Lung (tissue), 12 donors: Measurements from ENCODE around the gene YWHAQ. TPM values are rescaled to one million over a fixed set of nuclear protein-coding genes. Genes with fewer than 3 reads are reported as not detected.
A peak's percentile ranks its signal among the peaks of the same experiment; 100 is the strongest.

Experiments used
- ATAC-seq: fragments of 200-7000 bp; cut with Tn5 transposase; one replicate; pipeline ENCODE4 v1.9.1; 2020; ENCODE audit warnings: moderate number of reproducible peaks; ENCODE audit not compliant: insufficient read depth, low FRiP score
- DNase-seq, 3 donors: peaks; one replicate each; pipeline ENCODE4 v3.0.0-alpha.2; 2013 to 2017
- H3K27ac ChIP-seq, 2 donors: one replicate each; pipeline ENCODE4 v1.5.1; 2013; ENCODE audit warnings: mild to moderate bottlenecking in 2 of 2, moderate library complexity in 2 of 2, control low read depth in 1 of 2, inconsistent platforms in 1 of 2, low read depth in 1 of 2, low read length in 1 of 2
- H3K27me3 ChIP-seq, 3 donors: one replicate each; pipeline ENCODE4 v1.5.1; 2013; ENCODE audit warnings: low read length in 2 of 3; ENCODE audit not compliant: control insufficient read depth in 3 of 3, insufficient read depth in 3 of 3
- H3K36me3 ChIP-seq, 4 donors: one replicate each; pipeline ENCODE4 v1.5.1; 2013; ENCODE audit warnings: low read length in 4 of 4, mild to moderate bottlenecking in 1 of 4, moderate library complexity in 1 of 4; ENCODE audit not compliant: control insufficient read depth in 4 of 4, insufficient read depth in 4 of 4
- H3K4me1 ChIP-seq, 5 donors: one replicate each; pipeline ENCODE4 v1.5.1; 2013; ENCODE audit warnings: low read length in 5 of 5, mild to moderate bottlenecking in 2 of 5, moderate library complexity in 1 of 5; ENCODE audit not compliant: control insufficient read depth in 5 of 5, insufficient read depth in 5 of 5
- H3K4me3 ChIP-seq: one replicate; pipeline ENCODE4 v1.5.1; 2013; ENCODE audit warnings: mild to moderate bottlenecking, control low read depth, moderate library complexity
- H3K9ac ChIP-seq, 2 donors: one replicate each; pipeline ENCODE4 v1.5.1; 2013; ENCODE audit warnings: low read length in 2 of 2, control low read depth in 1 of 2; ENCODE audit not compliant: insufficient read depth in 1 of 2
- H3K9me3 ChIP-seq, 4 donors: one replicate each; pipeline ENCODE4 v1.5.1; 2013; ENCODE audit warnings: low read length in 3 of 4, mild to moderate bottlenecking in 1 of 4, moderate library complexity in 1 of 4; ENCODE audit not compliant: control insufficient read depth in 4 of 4, insufficient read depth in 3 of 4
- WGBS, 2 donors: extraction: QIAGEN DNeasy Blood & Tissue Kit; methylation state at CpG; one replicate each; pipeline ENCODE4 v1.1.7; 2013; 5-methylcytosine and 5-hydroxymethylcytosine counted together
- polyA plus RNA-seq, 2 donors: library from polyadenylated mRNA; stranded (reverse); fragments of 200-250 nt; gene quantifications; one replicate each; pipeline ENCODE4 v1.2.1, GENCODE V29; 2013
- total RNA-seq, 2 donors: library from RNA; depleted of rRNA in 1 of 2; stranded (reverse); fragments of >200 nt in 1 of 2; gene quantifications; one replicate each; pipeline ENCODE4 v1.2.1, GENCODE V29; 2014 to 2021
- TF ChIP-seq, protein P1 (sequence below): IDR thresholded peaks from 2 replicates; pipeline ENCODE4 v1.5.1; 2012; ENCODE audit warnings: mild to moderate bottlenecking; ENCODE audit errors: control extremely low read depth, extremely low read depth
- donor health status: control.
- donor health status: control.
- donor health status: Bipolar disorder and iron deficiency.
- donor health status: healthy.
- donor health status: DM: yes; HTN: yes; CAD: no.

The YWHAQ gene
- total and polyA plus RNA-seq, 4 donors = 94.6 to 275 (median 222) TPM

DNA sequence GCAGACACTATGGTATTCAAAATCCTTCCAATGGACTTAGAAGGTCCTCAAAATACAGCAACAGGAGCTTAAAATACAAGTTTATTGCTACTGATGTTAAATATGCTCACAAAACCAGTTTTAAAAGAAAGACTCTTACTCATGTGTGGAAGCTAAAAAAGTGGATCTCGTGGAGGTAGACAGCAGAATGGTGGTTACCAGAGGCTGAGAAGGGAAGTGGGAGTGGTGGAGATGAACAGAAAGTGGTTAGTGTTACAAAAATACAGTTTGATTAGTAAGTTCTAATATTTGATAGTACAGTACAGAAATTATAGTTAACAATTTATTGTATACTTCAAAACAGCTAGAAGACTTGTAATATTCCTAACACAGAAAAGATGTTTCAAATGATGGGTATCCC, 87.2 kb downstream of the YWHAQ start:
- 41 to 47% methylated on average over 1 of the region's 1 CpG for WGBS, 2 donors
- TF ChIP-seq, protein P1, sequence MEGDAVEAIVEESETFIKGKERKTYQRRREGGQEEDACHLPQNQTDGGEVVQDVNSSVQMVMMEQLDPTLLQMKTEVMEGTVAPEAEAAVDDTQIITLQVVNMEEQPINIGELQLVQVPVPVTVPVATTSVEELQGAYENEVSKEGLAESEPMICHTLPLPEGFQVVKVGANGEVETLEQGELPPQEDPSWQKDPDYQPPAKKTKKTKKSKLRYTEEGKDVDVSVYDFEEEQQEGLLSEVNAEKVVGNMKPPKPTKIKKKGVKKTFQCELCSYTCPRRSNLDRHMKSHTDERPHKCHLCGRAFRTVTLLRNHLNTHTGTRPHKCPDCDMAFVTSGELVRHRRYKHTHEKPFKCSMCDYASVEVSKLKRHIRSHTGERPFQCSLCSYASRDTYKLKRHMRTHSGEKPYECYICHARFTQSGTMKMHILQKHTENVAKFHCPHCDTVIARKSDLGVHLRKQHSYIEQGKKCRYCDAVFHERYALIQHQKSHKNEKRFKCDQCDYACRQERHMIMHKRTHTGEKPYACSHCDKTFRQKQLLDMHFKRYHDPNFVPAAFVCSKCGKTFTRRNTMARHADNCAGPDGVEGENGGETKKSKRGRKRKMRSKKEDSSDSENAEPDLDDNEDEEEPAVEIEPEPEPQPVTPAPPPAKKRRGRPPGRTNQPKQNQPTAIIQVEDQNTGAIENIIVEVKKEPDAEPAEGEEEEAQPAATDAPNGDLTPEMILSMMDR = no peak
- H3K4me3 ChIP-seq = no peak overlapping the region
- H3K27me3 ChIP-seq = no peaks in the 10 kb centered on the region
- no peak overlapping the region for H3K27ac ChIP-seq
- H3K36me3 ChIP-seq = peaks cover 0 to 3% (median under 1%) of the 10 kb centered on the region in 4 donors
- no peak for DNase-seq
- H3K9me3 ChIP-seq = no peaks in the 10 kb centered on the region
- no peak overlapping the region for H3K9ac ChIP-seq
- H3K4me1 ChIP-seq = peaks cover 0 to 12% (median 10%) of the 10 kb centered on the region in 5 donors
- ATAC-seq = no peak

DNA sequence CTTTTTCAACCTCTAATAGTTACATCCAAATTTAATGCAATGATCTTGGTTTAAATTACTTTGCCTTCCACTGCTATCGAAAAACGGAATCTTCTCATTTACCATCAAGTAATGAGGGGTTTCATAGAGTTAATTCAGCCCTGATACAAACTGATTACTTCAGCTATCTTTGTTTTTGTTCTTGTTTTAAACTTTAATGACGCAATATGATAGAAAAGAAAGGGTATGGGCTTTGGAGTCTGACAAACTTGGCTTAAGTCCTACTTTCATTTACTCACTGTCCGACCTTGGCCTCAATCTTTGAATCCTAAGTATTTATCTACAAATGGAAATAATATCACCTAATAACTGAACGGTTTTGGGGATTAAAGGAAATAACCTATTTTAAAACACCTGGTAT, 91.3 kb downstream of the YWHAQ start:
- Histone ChIP-seq H3K4me3 (no peak overlapping the region), H3K9me3 (no peaks in the 10 kb centered on the region), H3K27ac (no peak overlapping the region), H3K36me3 (peaks cover 0 to 6% (median 2%) of the 10 kb centered on the region in 4 donors), H3K9ac (peak overlapping the region; percentile 6 to 36), H3K27me3 (no peaks in the 10 kb centered on the region), H3K4me1 (peaks cover 0 to 14% (median 4%) of the 10 kb centered on the region in 5 donors)
- ATAC-seq (no peak), DNase-seq (peak in 2 of 3 donors; percentile 74 to 81)
- TF ChIP-seq, protein P1 = no peak
- WGBS, 2 donors = 62 to 69% methylated on average over 5 of the region's 5 CpGs

DNA sequence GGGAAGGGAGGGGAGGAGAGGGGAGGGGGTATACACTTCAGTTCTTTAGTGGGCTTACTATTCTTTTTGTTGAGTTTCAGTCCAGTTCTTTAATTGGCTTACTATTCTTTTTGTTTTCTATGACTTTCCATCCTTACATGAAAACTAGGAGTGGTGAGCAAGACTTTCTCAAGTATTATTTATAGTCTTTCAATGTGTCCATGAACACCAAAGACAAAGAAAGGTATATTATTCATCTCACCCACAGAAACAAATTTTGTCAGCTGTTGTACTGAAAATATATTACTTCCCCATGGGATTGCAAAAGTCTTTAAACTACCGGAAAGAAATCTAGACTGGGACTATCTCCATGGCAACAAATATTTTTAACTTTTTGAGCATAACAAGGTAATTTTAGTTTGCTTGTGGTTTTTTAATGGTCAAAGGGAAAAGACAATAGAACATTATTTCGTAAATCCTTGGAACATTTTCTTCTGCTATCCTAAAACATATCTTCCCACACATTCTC, 92.7 kb downstream of the YWHAQ start:
- DNase-seq (peak in 2 of 3 donors; percentile 76 to 78), ATAC-seq (peak; percentile 58)
- no peak overlapping the region for H3K4me3 ChIP-seq
- H3K27ac ChIP-seq = no peak overlapping the region
- peaks cover 0 to 9% (median 6%) of the 10 kb centered on the region in 4 donors for H3K36me3 ChIP-seq
- H3K9me3 ChIP-seq = no peaks in the 10 kb centered on the region
- H3K9ac ChIP-seq = peak overlapping the region in 1 of 2 donors; percentile 35
- H3K27me3 ChIP-seq = no peaks in the 10 kb centered on the region
- TF ChIP-seq, protein P1 = no peak
- 23 to 36% methylated on average over 2 of the region's 2 CpGs for WGBS, 2 donors
- H3K4me1 ChIP-seq = peaks cover 0 to 14% (median 0%) of the 10 kb centered on the region in 5 donors

DNA sequence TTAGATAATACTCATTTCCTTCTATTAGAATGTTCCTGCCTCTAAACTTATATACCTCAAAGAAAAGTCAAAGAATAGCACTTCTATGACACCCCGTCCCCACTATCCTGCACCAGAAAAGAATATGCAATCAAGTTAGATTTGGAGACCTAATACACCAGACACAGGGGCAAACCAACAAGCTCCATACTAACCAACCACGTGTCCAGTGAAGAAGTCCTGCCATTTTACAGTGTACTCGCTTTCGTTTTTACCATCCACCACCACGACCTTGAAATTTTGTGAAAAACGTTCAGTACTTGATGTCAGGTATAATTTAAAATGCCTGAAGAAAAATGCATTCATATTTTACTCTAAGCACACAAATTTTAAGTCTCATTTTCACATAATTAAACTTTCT, 94.3 kb downstream of the YWHAQ start:
- no peaks in the 10 kb centered on the region for H3K27me3 ChIP-seq
- 92 to 94% methylated on average over 6 of the region's 6 CpGs for WGBS, 2 donors
- peaks cover 1 to 12% (median 8%) of the 10 kb centered on the region in 4 donors for H3K36me3 ChIP-seq
- no peak overlapping the region for H3K27ac ChIP-seq
- ATAC-seq = no peak
- no peak for DNase-seq
- peaks cover 0 to 14% (median 0%) of the 10 kb centered on the region in 5 donors for H3K4me1 ChIP-seq
- H3K9ac ChIP-seq = no peak overlapping the region
- TF ChIP-seq, protein P1 = no peak
- no peak overlapping the region for H3K4me3 ChIP-seq
- H3K9me3 ChIP-seq = no peaks in the 10 kb centered on the region
